Measurements from ENCODE around the gene GABARAP. TPM values are rescaled to one million over a fixed set of nuclear protein-coding genes. Genes with fewer than 3 reads are reported as not detected.

Gene GABARAP
- total and polyA plus RNA-seq, 10 of the 15 experiments (the other 5 are each of a cell fraction or from before 2014, with no cell fraction given), result 134 to 613 (median 285) TPM

- TF ChIP-seq EGR1 (IDR thresholded peaks at IDR 0.05; ENCODE audit: borderline replicate concordance in 1 of 2, low read depth in 2 of 2, low read length in 2 of 2) (peak in 1 of 2 experiments; percentile 27; a peak in 1 of 3 replicates), SUZ12 (IDR thresholded peaks at IDR 0.05; ENCODE audit: unreplicated experiment) (no peak), ZNF384 (IDR thresholded peaks at IDR 0.05; ENCODE audit: borderline replicate concordance, low read depth, low read length) (no peak), ZSCAN29 (IDR thresholded peaks at IDR 0.05) (no peak), NFYB (IDR thresholded peaks at IDR 0.05; ENCODE audit: insufficient read depth, low read depth, low read length) (no peak), CUX1 (IDR thresholded peaks at IDR 0.05; ENCODE audit: insufficient replicate concordance, low read depth, low read length) (no peak), SIN3A (IDR thresholded peaks at IDR 0.05; ENCODE audit: low read depth, low read length) (peak; percentile 39; the same call in 1 of the 2 replicates), STAT1 (conservative IDR thresholded peaks at IDR 0.05) (no peak; the same call in 1 of the 2 replicates), HDGF (IDR thresholded peaks at IDR 0.05) (peak; percentile 87; the same call in 1 of the 2 replicates), CTCF (IDR thresholded peaks at IDR 0.05 in 2 of 3, conservative IDR thresholded peaks at IDR 0.05 in 1 of 3; ENCODE audit: control insufficient read depth in 2 of 3, extremely low read depth in 1 of 3, insufficient read depth in 1 of 3, low read depth in 3 of 3, low read length in 3 of 3) (no peak), NR2C1 (IDR thresholded peaks at IDR 0.05) (peak; percentile 78)
- TF ChIP-seq, protein P1, sequence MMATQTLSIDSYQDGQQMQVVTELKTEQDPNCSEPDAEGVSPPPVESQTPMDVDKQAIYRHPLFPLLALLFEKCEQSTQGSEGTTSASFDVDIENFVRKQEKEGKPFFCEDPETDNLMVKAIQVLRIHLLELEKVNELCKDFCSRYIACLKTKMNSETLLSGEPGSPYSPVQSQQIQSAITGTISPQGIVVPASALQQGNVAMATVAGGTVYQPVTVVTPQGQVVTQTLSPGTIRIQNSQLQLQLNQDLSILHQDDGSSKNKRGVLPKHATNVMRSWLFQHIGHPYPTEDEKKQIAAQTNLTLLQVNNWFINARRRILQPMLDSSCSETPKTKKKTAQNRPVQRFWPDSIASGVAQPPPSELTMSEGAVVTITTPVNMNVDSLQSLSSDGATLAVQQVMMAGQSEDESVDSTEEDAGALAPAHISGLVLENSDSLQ (IDR thresholded peaks at IDR 0.05), result peak; percentile 58; the same call in 1 of the 2 replicates
- TF ChIP-seq, protein P2, sequence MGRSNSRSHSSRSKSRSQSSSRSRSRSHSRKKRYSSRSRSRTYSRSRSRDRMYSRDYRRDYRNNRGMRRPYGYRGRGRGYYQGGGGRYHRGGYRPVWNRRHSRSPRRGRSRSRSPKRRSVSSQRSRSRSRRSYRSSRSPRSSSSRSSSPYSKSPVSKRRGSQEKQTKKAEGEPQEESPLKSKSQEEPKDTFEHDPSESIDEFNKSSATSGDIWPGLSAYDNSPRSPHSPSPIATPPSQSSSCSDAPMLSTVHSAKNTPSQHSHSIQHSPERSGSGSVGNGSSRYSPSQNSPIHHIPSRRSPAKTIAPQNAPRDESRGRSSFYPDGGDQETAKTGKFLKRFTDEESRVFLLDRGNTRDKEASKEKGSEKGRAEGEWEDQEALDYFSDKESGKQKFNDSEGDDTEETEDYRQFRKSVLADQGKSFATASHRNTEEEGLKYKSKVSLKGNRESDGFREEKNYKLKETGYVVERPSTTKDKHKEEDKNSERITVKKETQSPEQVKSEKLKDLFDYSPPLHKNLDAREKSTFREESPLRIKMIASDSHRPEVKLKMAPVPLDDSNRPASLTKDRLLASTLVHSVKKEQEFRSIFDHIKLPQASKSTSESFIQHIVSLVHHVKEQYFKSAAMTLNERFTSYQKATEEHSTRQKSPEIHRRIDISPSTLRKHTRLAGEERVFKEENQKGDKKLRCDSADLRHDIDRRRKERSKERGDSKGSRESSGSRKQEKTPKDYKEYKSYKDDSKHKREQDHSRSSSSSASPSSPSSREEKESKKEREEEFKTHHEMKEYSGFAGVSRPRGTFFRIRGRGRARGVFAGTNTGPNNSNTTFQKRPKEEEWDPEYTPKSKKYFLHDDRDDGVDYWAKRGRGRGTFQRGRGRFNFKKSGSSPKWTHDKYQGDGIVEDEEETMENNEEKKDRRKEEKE (IDR thresholded peaks at IDR 0.05), result no peak
Observed at GRCh38 chr17:7239091-7240027, 2.9 kb downstream of the GABARAP start, which contains the start of gene PHF23 (continued).

Measured in GM12878 (cell line).